Measurements from ENCODE around the gene AVPR2.

DNA sequence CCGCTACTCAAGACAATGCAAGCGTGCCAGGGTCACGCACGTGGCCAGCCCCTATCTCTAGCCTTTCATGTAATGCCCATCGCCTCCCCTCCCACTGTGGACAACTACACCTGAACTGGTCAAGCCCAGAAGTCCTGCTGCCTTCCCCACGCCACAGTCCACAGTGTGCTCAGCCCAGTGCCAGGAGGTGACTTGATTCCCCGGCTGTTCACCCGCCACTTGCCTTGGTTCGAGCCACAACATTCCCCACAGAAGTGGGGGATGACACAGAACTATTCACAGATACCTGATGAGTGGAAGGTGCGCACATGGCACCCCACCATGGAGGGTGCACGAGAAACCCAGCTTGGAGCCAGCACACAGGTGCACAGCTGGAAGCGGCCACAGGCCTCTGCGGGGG lies 14.8 kb downstream of the AVPR2 start:
- no peak for TF ChIP-seq POLR2A (IDR thresholded peaks at IDR 0.05)
- TF ChIP-seq, protein P1, sequence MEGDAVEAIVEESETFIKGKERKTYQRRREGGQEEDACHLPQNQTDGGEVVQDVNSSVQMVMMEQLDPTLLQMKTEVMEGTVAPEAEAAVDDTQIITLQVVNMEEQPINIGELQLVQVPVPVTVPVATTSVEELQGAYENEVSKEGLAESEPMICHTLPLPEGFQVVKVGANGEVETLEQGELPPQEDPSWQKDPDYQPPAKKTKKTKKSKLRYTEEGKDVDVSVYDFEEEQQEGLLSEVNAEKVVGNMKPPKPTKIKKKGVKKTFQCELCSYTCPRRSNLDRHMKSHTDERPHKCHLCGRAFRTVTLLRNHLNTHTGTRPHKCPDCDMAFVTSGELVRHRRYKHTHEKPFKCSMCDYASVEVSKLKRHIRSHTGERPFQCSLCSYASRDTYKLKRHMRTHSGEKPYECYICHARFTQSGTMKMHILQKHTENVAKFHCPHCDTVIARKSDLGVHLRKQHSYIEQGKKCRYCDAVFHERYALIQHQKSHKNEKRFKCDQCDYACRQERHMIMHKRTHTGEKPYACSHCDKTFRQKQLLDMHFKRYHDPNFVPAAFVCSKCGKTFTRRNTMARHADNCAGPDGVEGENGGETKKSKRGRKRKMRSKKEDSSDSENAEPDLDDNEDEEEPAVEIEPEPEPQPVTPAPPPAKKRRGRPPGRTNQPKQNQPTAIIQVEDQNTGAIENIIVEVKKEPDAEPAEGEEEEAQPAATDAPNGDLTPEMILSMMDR (IDR thresholded peaks at IDR 0.05): no peak

Measured in upper lobe of left lung (tissue), 4 donors.